HG02870 (cell line): ENCODE results near the gene KBTBD4.

ENCODE experiments used
- ATAC-seq: cut with Tn5 transposase; IDR thresholded peaks from one replicate; pipeline ENCODE4 v1.9.1; 2021; ENCODE audit warnings: mild to moderate bottlenecking, moderate library complexity; ENCODE audit not compliant: unreplicated experiment

The KBTBD4 gene

DNA sequence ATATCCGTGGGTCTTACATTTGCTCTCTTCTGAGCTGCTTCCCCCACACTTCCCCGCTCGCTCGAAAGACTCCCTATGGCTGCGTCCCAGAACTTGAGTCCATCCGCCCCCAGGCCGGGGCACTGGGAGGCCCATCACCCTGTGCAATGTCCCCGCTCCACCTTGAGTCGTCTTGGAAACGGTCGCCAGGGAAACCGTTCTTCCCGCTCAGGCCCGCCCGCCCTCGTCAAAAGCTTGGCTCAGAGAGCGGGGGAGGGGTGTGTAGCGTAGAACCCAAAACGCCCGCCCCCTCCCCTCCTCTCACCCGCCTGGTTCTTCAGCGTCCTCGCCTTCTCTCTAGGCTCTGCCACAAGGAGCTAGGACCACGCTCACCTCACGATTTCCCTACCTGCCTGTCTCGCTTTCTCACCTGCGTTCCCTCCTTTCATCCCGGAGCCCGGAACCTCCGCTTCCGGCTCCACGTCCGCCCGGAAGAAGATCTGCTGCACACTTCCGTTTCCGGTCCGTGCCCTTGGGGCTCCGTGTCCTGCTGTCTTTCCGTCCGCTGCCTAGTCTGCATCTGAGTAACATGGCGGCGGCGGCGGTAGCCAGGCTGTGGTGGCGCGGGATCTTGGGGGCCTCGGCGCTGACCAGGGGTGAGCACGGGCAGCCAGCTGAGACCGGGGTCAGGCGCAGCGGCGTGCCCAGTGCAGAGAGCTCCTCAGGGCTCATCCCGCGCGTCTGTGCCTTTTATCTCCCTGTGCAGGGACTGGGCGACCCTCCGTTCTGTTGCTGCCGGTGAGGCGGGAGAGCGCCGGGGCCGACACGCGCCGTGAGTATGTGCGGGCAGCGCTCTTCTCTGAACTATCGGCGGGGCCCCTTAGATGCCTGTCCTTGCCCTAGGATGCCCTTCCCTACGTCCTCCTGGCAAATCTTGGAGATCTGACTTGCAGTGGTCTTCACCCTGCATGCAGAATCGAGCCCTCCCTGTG lies at the start of gene KBTBD4, which contains the start of gene NDUFS3:
Gene KBTBD4 (minus strand): TSS at position 447 of the 971 bp plus-strand sequence. CDS start 19 bp downstream, at position 428.
Gene NDUFS3 (plus strand): TSS at position 551 of the 971 bp plus-strand sequence. CDS start 18 bp downstream, at position 569.
- ATAC-seq: peak; percentile 90

DNA sequence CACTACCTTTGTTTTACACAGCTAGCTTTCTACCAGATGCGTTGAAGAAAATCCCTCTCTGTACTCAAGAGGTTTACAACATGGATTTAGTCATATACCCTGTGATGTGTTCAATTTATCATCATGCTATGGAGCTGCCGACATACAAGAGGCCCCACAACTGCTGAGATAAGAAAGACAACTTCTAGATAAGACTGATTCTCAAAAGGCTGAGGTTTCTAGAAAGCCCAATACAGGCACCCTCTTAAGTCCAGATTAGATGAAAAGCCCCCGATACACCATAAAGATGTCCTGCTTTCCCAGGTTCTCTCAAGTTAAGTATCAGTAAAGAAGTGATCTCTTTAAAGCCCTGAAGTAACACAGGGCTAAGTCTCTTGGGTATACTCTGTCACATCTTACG lies 49.3 kb upstream of the KBTBD4 start:
- ATAC-seq: no peak

DNA sequence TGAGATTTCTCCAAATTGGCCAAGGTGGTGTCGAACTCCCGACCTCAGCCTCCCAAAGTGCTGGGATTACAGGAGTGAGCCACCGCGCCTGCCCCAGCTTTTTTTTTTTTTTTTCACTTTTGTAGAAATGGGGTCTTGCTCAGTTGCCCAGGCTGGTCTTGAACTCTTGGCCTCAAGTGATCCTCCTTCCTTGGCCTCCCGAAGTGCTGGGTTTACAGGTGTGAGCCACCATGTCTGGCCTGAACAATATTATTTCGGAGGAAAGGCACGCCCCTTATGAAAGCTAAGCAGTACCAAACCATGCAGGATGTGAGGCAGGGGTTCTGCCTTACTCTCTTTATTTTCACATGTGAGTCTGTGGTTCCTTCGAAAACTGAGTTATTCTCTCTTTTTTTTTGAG lies 47.5 kb upstream of the KBTBD4 start:
- ATAC-seq: no peak

DNA sequence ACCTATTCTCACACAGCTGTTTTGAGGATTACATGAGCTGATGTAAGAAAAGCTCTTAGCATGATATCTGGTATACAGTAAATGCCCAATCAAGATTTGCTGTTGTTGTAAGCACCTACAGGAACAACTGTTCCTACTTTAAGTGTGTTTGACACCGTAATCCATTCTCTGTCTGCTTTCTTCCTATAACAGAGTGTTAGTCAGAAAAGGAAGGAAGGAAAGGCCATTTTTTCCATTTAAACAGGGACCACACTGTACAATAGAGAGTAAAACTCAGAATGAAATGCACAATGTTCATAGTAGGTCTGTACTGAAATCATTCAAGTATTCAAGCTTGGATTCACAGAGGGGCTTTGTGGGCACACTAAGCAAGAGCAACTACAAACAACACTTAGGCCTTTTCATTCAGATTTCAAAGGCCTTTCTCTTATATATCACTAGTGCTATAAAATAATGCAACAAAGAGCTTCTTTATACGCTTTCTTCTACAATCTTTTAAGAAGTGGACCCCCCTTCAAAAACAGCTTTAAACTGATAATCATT lies 42.1 kb upstream of the KBTBD4 start:
- ATAC-seq: no peak

GRCh38 chr11:47617417-47617809 lies 38.6 kb upstream of the KBTBD4 start:
- no peak for ATAC-seq

DNA sequence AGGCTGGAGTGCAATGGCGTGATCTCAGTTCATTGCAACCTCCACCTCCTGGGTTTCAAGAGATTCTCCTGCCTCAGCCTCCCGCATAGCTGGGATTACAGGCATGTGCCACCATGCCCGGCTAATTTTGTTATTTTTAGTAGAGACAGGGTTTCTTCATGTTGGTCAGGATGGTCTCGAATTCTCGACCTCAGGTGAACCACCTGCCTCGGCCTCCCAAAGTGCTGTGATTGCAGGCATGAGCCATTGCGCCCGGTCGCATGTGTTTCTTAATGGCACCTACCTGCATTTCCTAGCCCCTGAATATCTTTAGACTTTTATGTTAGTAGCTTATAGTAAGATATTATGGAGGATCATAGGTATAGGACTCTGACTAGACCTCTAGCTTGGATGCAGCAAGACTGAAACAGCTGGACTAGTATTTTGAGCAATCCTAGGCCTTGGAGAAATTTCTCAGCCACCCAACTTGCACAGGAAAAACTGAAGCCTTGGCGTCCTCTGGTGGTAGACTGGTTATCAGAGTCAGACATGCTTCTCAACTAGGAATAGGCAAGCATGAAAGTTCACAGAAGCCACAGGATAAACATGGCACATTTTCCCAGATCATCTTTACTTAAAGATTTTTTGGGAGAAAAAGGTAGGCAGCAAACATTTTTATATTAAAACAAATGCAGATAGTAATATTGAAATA lies 38.1 kb upstream of the KBTBD4 start:
- no peak for ATAC-seq

- no peak for ATAC-seq
These were observed 36.5 kb upstream of the KBTBD4 start for GRCh38 chr11:47615249-47615648.

GRCh38 chr11:47611348-47611794 lies 32.6 kb upstream of the KBTBD4 start:
- peak; percentile 84 for ATAC-seq

- no peak for ATAC-seq
These were observed 30.9 kb upstream of the KBTBD4 start for GRCh38 chr11:47609675-47610074.

GRCh38 chr11:47607380-47607779 lies 28.6 kb upstream of the KBTBD4 start:
- ATAC-seq: no peak

DNA sequence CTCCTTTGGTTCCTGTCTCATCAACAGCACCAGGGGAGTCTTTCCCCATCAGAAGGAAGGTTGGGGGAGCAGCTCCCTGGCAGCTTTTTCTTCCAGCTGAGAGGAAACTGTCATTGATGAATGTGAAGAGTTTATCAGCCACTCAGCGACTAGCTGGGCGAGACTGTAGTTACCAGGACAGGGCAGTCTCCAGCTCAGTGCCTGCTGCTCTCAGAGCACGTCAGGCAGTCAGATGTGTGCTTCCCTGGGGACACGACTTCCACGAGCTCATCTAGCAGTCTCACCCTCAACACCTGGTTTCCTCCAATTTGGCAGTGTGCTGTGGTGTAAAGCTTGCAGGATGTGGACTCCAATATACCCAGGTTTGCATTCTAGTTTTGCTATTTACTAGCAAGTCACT lies 28.0 kb upstream of the KBTBD4 start:
- no peak for ATAC-seq

DNA sequence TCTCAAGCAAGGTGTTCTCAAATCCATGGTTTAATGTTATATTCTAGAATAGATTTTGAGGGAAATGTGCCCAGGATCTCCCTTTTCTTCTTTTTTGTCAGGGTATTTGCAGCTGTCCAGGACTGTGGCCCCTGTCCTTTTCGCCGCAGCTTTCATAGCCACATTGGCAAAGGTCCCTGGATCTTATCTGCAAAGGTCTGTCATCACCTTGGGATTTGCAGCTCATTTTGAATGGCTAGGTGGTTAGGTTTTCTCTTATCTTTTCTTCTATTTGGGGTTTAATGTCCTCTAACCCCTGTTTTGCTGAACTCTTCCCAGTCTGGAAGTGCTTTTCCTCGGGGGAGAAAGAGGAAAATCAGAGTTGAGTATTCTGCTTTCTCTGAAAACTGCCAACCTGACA lies 27.2 kb upstream of the KBTBD4 start:
- ATAC-seq: no peak

- ATAC-seq: no peak
These were observed 24.5 kb upstream of the KBTBD4 start for GRCh38 chr11:47603295-47603694.

GRCh38 chr11:47599902-47600301 lies 21.1 kb upstream of the KBTBD4 start:
- ATAC-seq: no peak

- ATAC-seq: no peak
These were observed 17.2 kb upstream of the KBTBD4 start for GRCh38 chr11:47595967-47596366.

GRCh38 chr11:47595029-47595428 lies 16.3 kb upstream of the KBTBD4 start:
- no peak for ATAC-seq

DNA sequence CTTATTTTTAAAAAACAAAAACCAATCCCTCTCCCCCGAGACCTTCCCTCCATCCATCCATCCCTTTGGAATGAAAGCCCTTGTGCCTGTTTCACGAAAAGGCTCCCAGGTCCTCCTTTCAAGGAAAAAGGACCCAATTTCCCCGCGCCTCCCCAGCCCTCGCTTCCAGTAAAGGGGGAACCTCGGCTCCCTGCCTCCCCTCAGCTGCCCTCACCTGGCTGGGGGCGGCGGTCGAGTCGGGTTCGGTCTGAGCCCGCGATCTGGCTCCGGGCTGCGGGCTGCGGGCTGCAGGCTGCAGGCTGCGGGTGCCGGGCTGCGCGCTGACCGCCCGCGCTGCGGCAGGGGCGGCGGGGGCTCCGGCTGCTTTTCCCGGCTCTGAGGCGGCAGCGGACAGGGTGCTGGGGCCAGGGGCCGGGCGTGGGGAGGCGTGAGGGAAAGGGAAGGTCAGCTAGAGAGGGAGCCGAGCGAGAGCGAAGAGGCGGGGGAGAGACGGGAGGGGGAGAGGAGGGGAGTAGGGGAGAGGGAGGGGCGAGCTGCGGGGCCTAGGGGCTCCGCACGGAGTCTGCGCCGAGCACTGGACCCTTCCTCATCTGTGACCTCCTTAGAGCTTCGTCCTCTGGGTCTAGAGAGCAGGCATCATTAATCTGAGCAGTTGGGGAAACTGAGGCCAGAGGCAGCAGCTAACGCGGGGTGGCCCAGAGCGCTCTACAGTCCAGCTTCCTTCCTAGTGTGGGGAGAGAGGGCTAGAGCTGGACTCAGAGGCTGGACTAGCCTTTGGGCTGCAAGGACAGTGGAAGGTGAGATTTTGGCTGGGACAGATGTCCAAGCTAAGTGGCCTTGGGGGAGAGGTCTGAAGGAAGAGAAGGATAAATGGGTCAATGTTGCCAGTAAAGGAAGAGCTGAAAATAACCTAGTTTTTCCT lies 15.4 kb upstream of the KBTBD4 start, which contains the start of gene C1QTNF4:
Gene C1QTNF4 (minus strand): TSS at position 478 of the 922 bp plus-strand sequence. CDS start 3,601 bp downstream, outside the sequence.
- ATAC-seq: no peak

DNA sequence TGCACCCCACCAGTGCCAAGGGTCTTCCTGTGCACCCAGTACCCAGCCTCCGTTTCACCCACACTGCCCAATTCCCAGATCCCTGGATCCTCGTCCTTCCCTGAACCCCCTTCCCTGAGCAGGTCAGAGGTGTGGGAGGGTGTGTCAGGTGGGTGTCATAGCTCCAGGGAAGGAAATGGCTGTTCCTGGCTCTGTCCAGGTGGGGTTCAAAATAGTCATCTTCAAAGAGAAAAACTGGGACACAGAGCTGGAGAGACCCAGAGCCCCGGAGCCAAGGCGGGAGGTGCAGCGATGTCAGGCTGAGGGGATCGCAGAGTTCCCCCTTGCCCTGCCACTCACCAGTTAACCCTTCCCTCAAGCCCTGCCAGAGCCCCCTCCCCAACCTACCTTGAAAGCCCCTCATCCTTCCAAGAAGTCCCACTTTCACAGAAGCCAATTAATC lies 14.7 kb upstream of the KBTBD4 start:
- no peak for ATAC-seq

DNA sequence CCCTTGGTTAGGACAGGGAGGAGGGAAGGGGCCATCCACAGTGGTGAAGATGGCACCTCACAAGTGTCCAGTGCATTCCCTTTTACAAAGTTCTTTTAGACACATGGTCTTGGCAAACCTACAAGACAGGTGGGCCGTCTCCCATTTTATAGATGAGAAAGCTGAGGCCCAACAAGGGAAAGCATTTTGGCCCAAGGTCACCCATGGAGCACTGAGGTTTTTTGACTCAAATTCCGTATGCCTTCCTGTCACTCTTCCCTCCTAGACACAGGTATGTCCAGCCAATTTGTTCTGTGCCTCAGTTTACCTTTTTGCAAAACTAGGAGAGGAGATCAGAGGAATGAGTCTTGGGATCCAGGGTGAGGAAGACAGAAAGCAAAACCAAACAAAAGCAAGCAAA lies 14.2 kb upstream of the KBTBD4 start:
- no peak for ATAC-seq

GRCh38 chr11:47592251-47592650 lies 13.5 kb upstream of the KBTBD4 start:
- no peak for ATAC-seq
